ENCODE data around the gene GSTM2.
A peak's percentile ranks its signal among the peaks of the same experiment; 100 is the strongest.

Gene GSTM2

DNA sequence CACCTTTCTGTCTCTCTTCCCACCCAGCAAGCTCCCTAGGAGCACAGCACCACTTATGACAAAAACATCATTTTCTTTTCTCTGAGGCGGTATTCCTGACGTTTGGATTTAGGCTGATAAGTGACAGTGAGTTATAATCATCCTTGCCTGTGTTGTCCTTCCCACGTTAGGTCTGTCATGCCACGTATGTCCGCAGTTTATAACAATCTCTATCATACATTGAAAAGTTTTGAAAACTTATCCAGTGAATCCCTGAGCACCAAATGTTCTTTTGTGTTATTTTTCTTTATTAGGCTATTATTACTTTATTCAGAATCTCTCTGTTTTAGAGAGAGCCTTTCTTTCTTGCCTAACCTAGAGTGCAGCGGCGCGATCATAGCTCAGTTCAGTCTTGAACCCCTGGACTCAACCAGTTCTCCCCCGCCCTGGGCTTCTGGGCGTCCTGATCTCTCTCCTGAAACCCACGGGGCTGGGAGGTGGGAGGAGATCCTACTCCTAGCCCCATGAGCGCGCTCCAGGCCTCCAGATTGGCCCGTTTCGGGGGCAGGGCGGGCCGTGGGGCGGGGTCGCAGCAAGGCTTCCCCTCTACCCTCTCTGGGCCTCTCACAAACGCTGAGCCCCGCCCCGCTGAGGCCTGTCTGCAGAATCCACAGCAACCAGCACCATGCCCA, at the start of gene GSTM2:
Gene GSTM2, plus strand, starts transcription at position 606 of the 671 bp plus-strand sequence. Its CDS starts 59 bp downstream, at position 665.
- DNase-seq (ENCODE audit: low read depth in 3 of 3), result peak; percentile 60 to 66 (median 63)

DNA sequence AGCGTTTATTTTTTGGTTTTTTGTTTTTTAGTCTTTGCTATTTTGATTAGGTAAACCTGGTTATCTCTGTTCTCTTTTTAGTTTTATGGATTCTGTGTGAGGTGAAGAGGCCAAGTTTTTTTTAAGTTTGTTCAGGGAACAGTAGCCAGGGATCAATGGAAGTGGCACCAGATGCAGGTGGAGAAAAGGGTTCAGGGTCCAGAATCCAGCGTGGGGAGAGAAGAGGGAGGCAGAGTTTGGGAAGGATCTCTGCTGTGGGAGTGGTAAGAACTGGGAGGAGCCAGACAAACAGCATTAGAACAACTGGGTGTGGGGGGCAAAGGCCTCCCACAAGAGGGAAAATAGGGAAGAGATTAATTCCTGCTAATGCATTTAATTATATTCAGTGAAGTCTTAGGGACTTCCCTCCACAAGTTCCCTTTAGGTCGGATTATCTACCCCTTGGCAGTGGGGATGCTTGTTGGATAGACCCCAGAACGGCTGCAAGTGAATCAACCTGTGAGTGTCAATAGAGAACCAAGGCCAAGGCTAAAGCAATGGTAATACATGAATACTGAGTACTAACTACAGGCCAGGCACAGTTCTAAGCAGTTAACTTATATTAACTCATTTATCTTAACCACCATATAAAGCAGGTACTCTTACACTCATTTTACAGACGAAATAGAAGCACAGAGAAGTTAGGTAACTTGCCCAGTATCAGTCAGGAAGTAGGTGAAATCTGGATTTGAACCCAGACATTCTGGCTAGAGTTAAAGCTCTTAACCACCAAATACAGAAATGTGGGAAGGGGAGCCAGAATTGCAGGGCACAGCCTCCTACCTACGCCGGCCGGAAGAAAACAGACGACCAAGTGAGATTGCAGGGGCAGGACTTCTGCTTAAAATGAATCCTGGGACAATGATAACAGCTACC, 48.9 kb upstream of the GSTM2 start:
- no peak for DNase-seq (ENCODE audit: low read depth in 3 of 3)

DNA sequence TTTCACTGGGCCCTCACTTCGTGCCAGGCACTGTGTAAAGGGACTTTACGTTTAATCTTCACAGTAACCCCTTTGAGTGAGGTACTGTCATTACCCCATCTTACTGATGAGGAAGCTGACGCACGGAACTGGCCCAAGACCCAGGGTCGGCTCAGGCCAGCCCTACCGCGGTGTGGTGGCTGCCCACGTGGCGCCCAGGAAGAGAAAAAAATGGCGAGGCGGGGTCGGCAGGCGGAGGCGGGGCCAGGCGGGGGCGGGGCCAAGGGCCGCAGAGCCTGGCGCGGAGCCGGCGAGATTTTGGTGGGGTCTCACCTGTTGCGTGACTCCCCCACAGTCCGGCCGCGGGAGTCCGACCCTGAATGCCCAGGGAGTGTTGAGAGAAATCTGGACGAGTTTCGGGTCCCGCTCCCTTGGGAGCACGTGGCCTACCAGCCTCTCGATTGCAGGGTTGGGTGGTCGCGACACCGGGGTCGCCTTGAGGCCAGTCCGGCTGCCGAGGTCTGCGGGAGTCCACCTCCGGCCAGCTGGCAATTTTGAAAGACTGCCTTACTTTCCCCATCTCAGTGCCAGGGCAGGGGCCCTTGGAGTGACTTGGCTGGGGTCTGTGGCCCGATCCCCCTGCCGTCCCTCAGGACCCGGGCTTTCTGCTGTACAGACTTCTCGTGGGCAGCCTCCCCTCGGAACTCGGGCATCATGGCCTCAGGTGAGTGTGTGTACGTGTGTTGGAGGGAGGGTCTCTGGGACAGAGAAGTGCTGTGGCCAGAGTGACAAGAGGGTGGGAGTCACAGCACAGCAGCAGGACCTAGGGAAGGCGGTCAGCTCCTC, 48.1 kb upstream of the GSTM2 start, which contains the start of the genes AMPD2 and GNAT2:
Gene AMPD2, plus strand, starts transcription at position 262 of the 825 bp plus-strand sequence. CDS start 1,339 bp downstream, outside the sequence.
Gene GNAT2, minus strand, starts transcription at position 41 of the 825 bp plus-strand sequence. CDS start 6,746 bp downstream, outside the sequence.
- peak; percentile 46 to 58 (median 55) for DNase-seq (ENCODE audit: low read depth in 3 of 3)

GRCh38 chr1:109620401-109620791, 47.5 kb upstream of the GSTM2 start:
- DNase-seq (ENCODE audit: low read depth in 3 of 3), result no peak

DNA sequence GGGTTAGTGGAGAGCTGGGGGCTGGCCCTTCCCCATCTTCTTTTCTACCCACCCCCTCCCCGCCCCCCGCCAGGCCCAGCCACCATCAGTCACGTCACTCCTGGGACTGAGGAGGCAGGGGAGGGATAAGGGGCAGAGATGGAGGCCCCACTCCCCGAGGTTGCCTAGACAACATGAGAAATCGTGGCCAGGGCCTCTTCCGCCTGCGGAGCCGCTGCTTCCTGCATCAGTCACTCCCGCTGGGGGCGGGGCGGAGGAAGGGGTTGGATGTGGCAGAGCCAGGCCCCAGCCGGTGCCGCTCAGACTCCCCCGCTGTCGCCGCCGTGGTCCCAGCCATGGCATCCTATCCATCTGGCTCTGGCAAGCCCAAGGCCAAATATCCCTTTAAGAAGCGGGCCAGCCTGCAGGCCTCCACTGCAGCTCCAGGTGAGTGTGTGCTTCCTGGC, 47.0 kb upstream of the GSTM2 start:
- peak; percentile 90 to 94 (median 91) for DNase-seq (ENCODE audit: low read depth in 3 of 3)

DNA sequence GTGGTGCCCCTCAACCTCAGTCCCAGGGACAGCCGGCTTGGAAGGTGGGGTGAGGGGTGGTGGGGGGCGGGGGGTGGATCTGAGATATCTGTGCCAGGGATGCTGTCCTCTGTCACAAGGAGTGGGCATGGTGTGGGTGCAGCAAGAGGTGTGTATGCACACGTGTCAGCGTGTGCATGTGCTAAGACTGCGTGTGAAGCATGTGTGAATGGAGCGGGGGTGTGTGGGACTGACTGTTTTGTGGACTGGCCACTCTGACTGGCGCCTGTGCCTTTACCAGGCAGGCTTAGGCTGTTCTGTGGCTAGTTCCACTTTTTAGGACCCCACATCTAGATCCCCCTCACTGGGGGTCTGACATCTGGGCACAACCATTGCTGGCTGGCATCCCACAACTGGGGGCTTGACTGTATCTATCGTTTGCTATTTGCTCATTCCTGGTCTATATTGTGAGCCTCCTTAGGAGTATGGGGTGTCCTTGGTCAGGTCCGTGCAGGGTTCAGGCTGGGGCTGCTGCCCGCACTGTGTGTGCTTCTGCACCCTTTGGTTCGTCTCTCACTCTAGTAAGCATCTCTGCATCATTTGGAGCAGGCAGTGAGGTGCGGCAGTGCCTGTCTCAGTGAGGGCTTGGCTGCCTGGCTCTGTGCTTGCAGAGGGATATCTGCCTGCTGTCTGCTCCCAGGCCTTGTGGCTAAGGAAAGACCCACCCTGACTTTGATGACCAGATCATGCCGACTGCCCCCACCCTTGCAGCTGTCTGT, 46.3 kb upstream of the GSTM2 start:
- no peak for DNase-seq (ENCODE audit: low read depth in 3 of 3)

GRCh38 chr1:109622137-109622892, 45.5 kb upstream of the GSTM2 start:
- DNase-seq (ENCODE audit: low read depth in 3 of 3), result no peak

DNA sequence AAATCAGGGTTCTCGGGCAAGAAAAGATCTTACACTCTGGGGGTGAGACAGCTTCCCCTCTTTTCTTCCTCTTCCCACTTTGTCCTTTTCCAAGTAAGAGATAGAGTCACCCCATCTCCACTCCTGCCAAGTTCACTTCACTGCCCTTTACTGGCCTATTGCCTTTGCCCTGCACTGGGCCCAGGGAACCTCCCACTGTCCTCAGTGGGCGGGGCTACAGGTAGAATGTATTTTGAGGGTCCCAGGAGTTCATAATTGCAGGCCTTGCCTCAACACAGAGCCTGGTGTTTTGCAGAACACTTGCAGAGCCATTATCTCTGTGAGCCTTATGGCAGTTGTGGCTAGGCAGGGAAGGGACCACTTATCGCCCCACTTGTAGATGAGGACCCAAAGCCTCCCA, 45.0 kb upstream of the GSTM2 start:
- no peak for DNase-seq (ENCODE audit: low read depth in 3 of 3)

DNA sequence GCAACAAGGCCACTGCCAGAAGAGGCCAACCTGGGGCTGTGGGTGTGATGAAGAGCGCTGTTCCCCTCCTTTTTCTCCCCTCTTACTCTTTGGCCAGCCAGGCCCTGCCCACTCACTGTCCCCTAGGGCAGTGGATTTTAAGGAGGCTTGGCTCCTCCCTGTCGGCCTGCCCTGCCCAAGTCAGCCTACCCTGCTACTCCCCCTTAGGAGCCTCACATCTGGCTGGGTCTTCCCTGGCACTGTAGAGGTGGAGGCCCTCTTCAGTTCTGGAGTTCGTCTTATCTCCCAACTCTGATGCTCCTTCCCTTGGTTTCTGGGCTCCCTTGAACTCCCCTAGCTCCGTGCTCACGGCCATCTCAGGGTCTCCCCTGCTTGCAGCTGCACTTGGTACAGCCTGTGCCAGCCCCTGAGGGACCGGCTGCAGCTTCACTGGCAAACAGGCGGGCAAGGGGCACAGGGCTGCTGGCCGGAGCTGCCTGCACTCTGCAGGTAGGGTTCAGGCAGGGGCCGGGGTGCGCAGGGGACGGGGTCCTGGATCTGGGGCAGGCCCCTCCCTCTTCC, 44.2 kb upstream of the GSTM2 start:
- no peak for DNase-seq (ENCODE audit: low read depth in 3 of 3)

DNA sequence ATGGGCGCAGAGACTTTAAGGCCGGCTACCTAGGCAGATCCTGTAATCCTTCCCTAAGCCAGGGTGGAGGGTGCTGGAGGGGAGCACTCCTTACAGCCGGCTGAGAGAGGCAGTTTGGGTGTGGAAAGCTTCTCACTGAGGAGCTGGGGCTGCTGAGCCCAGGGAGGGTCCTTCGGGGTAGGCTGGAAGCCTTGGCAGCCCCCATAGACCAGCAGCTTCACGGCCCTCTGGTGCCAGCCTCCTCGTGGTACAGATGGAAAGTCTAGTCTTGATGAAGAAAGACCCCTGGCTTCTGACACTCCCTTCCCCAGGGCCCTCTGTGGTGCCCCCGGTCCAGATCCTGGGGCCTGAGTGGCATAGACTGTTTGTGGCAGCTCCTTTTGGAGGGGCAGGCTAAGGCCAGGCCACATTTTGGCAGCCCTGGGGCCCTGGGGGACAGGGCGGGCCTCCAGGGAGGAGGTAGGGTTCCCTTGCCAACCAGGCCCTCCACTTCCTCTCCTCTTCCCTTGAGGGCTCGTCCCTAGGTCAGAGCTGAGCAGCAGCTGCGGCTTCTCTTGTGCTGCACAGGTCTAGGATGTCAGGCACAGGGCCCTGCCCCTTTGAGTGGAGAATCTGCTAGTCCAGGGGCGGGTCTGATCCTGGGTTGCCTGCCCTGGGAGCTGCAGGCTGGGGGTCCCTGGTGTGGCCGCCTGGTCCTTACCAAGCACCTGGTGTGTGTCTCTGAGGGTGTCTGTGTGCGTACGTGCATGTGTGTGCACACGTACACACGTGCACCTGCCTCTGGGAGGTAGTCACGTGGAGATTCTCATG, 43.5 kb upstream of the GSTM2 start:
- DNase-seq (ENCODE audit: low read depth in 3 of 3), result no peak

GRCh38 chr1:109625176-109625575, 42.7 kb upstream of the GSTM2 start:
- no peak for DNase-seq (ENCODE audit: low read depth in 3 of 3)

GRCh38 chr1:109625601-109626560, 42.0 kb upstream of the GSTM2 start:
- no peak for DNase-seq (ENCODE audit: low read depth in 3 of 3)

GRCh38 chr1:109626682-109627408, 41.0 kb upstream of the GSTM2 start:
- DNase-seq (ENCODE audit: low read depth in 3 of 3), result no peak

DNA sequence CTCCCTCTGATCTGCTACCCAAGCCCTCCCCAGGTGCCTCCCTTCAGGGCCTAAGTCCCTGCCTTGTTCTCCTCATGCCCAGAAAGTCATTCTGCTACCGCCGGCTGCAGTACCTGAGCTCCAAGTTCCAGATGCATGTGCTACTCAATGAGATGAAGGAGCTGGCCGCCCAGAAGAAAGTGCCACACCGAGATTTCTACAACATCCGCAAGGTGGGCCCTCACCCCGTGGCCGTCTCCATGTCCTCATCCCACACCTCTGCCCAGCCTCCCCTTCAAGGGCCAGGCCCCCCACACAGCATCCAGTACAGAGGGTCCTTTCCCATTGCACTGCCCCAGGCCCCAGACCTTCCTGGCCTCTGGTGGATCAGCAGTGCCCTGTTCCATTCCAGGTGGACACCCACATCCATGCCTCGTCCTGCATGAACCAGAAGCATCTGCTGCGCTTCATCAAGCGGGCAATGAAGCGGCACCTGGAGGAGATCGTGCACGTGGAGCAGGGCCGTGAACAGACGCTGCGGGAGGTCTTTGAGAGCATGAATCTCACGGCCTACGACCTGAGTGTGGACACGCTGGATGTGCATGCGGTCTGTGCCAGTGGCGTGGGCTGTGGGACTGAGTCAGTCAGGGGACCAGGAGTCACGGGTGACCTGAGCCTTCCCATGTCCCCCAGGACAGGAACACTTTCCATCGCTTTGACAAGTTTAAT, 40.0 kb upstream of the GSTM2 start:
- no peak for DNase-seq (ENCODE audit: low read depth in 3 of 3)

- DNase-seq (ENCODE audit: low read depth in 3 of 3), result no peak
Observed at GRCh38 chr1:109628540-109629321, 39.1 kb upstream of the GSTM2 start.
